SK-N-DZ (cell line): ENCODE measurements around the gene AWAT2.

Experiments
- DNase-seq: peaks from one replicate; pipeline ENCODE4 v3.0.0-alpha.2; 2015; ENCODE audit warnings: low spot score

AWAT2 gene

DNA sequence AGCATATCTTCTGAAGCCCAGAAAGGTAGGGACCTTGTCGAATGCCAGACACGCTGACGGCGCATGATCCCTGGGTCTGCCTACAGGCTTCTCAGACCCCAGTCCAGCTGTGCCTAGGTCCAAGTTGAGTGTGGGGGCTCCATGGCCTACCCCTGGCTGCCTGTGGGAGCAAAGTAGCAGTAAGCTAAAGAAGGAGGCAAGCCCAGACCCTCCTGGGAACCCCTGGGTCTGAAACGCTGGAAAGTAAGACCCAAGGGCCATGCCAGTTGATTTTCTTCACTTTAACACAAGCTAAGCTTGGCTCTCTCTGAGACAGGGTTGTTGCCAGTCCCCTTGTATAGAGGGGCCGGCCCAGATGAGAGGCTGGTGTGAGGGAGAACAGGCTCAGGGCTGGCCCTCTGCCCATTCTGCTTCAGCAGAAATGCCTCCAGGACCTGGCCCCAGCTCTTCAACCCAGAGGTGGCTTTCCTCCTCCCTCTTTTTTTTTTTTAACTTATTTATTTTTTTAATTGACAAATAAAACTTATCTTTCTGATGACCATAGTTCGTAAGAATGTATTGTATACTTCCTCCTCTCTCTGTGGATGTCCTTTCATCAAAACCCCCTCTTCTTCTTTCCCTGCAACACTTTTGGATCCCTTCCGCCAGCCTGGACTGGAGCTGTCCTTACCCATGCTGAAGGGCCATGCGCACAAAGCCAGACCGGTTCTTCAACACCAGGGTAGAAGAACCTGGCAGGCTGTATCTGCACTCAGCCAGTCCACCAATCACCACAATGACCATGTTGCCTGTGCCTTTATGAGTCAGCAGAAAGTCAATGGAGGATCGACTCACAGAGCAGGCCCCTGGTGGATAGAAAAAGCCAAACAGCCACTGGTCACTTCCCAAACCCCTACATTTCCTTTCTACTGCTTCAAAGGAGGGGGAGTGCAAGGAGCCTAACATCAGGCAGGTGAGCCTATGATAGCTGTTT lies 7.1 kb downstream of the AWAT2 start:
- DNase-seq, result no peak

- no peak for DNase-seq
Observed at GRCh38 chrX:70041993-70042392, 7.7 kb downstream of the AWAT2 start.

DNA sequence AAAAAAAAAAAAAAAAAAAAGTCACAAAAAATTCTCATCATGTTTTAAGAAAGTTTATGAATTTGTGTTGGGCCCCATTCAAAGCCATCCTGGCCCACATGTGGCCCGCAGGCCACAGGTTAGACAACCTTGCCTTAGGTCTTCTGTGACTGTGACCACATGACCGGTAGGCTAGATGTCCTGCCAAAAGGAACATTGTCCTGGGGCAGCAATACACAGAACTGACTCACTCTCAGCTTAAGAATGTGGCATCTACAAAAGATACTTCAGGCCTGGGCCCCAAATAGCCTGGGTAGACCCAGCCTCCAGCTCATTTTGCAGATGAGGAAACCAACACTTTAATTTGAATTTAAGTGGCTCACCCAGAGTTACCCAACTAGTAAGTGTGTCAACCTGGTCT lies 10.0 kb downstream of the AWAT2 start:
- DNase-seq, result no peak

DNA sequence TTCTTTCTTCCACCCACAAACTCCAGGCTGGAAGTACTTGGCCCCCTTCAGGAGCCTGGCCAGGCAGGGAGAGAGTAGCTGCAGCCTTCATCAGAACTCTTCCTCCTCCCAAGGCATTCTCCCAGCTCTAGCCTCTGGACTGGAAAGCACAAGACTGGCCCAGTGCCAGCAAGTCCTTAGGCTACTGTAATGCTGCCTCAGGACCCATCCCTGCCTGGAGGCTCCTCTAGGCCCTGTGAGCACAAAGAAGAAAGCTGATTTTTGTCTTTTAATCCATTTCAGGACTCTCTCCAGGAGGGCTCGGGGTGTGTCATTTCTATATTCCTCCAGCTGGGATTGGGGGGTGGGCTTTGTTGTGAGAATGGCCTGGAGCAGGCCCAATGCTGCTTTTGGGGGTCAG lies 10.8 kb downstream of the AWAT2 start:
- DNase-seq, result no peak

GRCh38 chrX:70038515-70038914 lies 11.2 kb downstream of the AWAT2 start:
- DNase-seq, result no peak

DNA sequence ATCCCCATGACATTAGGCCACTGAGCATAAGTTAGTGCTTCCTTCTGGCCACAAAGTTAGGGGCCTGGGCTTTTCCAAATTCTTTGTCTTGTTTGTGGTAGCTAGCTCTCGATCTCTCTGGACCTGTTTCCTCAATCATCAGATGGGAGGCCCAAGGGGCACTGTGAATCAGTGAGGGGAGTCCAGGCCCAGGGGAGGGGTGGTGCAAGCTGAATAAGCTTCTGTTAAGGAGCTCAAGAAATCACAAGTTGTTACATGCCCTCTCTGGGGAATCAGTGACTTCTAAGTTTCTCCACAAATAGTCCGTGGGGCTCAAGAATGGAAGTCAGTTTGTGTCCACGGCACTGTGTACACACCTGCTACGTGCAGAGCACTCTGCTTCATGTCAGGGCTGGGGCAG lies 15.1 kb downstream of the AWAT2 start:
- no peak for DNase-seq

DNA sequence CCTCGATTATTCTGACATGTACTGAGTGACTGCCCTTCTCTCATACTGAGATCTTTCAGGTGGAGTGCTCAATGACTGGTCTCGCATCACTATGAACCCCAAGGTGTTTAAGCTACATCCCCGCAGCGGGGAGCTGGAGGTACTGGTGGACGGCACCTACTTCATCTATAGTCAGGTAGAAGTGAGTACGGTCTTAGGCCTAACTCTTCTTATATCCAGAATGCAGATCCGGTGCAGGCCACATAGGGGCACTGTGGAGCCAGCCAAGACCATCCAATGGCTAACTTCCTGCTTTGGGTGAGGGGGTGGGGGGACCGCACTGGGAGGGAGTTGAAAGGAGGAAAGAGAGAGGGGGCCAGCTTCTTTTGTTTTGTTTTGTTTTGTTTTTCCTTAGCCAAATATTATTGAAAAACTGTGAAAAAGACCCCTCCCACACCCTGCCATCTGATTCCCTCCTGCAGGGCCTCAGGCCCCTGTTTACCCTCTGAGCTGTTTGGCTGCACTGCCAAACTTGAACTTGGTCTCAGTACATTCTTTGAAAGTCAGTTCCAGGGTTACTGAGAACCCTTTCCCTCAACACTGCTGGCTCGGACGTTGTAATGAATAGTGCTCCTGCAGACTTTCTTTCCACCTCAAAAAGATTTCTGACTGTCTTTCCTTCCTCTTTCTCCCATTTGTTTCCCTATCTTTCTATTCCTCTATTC lies 16.2 kb downstream of the AWAT2 start:
- no peak for DNase-seq

DNA sequence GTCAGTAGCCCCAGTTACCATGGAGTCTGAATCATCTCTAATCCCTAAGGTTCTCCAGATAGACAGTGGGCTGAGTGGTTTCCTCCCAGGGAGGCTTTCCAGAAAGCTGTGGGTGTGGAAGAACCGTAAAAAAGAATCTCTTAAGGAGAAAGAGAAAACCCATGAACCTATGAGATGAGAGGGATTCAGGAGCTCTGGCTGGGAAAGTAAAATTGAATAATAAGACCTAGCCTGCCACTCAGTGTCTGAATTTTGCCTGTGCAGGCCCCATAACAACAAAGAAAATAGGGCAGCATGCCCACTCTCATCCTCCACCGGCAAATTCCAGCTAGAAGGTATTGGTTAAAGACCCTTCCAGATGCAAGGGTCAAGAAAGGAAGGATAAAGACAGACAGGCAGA lies 16.9 kb downstream of the AWAT2 start:
- DNase-seq, result no peak

DNA sequence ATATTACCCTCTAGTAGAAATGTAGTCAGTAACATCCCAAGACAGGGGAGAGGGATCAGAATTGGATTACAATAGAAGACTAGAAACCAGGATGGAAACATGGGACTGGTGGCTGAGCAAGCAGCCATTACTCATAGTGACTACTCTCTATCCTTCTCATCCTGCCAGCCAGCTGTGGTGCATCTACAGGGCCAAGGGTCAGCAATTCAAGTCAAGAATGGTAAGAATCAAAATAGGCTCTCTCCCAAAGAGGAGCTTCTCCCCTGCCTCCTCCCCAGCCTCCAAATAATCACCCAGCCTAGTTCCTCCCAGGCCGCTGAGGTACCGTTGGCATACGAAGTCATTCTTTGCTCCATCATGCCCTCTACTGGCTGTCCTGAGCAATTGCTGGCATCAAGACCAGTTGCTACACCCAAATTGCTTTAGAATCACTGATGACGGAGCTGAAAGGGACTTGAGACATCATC lies 19.4 kb downstream of the AWAT2 start:
- peak; percentile 38 for DNase-seq

DNA sequence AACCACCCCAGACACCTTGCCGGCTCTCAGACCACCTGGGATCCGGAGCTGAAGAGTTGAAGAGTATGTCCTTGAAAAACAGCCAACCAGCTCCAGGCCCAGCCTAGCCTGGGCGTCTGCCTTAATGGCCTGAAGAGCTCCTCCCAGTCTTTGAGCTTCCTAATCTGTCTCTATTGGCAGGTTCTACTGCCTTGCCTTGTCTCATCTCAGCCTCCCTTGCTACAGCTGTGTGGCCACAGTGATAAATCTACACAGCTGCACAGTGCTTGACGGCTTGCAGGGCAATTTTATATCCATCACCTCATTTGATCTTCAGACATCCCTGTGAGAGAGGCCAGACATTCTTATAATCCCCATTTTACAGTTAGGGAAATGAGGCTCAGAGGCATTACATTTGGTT lies 19.9 kb downstream of the AWAT2 start:
- DNase-seq, result no peak

DNA sequence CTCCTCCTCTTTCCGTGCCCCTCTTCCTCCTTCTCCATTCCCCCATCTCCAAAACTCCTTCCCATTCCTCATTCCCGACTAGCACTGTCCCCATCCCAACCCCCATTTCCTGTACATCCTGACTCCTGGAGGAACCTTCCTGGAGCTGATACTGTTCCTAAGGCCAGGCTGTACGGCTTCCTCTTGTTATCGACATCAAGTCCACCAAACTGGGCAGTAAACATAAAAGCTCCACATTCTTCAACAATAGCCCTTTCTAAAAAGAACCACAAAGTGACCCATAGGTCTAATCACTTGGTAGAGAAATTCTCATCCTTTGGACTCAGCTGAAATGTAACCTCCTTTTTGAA lies 22.9 kb downstream of the AWAT2 start:
- DNase-seq, result no peak

DNA sequence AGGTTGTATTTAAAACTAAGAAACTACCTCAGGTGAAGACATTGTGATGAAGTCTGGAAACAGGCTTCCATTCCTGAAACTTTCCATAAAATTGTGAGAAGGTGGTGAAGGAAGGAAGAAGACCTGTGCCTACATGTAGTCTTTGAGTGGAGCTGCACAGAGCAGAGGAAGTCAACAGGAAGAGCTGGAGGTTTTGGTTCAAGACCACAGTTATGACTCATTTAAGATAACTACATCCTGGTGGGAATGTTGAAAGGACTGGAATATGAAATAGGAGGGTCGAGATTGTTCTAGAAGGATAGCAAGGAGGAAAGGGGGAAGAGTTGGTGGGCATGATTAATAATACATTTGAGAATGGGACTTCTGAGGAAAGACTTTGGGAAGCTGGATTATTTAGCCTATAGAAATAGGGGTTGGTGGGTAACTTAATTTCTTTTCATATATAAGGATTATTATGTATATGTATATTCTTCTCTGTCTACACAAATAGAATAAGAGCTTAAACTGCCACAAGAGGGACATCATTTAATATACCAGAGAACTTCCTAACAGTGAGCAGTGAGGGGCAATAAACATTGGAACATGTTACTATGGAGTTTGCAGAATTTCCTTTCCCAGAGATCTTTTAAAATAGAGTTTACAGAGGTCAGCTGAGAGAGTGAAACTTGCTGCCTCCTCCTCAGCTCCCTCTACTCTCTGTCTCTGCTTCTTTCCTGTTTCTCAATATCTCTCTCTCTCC lies 23.5 kb downstream of the AWAT2 start:
- DNase-seq, result no peak

DNA sequence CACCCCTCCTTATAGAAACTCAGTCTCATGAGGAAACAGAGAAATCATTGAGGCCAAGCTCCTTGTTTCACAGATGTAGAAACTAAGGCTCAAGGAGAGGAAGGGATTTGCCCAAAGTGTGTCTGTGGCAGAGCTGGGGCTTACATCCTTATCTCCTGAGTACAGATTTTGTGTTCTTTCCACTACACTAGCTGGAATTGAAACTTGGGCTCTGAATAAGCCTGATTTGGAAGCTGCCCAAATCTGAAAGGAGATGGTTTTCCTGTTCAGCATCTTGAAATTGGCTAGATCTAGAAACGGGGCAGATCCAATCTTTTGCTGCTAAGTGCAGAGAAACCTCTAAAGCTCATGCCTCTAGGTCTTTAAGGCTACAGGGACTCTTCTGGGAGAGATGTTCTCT lies 24.3 kb downstream of the AWAT2 start:
- DNase-seq, result no peak

DNA sequence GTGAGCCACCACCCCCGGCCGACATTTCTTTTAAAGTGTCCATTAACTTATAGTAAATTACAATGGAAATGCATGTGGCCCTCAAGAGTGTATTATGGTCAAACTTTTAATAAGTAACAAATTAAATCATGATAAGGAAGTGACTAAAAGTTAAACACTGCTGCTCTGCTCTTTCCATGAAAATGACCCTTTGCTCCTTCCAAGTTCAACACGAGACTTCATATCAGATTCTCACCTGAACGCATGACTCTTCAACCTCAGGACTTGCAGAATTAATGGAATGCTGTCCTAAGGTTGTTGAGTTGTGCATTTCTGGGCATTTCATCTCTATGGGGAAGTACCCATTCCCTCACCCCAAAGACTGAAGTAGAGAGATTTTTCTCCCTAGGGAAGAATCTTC lies 27.1 kb downstream of the AWAT2 start:
- no peak for DNase-seq

DNA sequence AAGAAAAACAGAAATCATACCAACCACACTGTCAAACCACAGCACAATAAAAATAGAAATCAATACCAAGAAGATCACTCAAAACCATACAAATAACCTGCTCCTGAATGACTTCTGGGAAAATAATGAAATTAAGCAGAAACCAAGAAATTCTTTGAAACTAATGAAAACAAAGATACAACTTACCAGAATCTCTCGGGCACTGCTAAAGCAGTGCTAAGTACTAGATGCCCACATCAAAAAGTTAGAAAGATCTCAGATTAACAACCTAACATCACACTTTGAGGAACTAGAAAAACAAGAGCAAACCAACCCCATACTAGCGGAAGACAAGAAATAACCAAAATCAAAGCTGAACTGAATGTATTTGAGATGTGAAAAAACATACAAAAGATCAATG lies 33.2 kb downstream of the AWAT2 start:
- no peak for DNase-seq

GRCh38 chrX:70013466-70014381 lies 36.0 kb downstream of the AWAT2 start:
- DNase-seq, result no peak

DNA sequence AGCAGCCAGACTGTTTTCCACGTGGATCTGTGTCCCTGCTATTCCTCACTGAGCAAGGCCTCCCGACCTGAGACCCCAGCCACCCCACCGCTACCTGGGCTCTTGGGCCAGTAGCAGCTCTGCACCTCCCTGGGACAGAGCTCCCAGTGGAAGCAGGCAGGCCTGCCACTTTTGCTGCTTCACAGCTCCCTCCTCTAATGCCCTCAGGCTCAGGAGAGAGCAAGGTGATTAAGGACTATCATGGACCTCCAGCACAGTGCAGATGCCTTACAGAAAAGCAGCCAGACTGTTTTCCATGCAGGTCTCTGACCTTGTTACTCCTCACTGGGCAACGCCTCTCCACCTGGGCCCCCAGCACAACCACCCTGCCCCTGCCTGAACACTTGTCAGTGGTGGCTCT lies 37.0 kb downstream of the AWAT2 start:
- no peak for DNase-seq

DNA sequence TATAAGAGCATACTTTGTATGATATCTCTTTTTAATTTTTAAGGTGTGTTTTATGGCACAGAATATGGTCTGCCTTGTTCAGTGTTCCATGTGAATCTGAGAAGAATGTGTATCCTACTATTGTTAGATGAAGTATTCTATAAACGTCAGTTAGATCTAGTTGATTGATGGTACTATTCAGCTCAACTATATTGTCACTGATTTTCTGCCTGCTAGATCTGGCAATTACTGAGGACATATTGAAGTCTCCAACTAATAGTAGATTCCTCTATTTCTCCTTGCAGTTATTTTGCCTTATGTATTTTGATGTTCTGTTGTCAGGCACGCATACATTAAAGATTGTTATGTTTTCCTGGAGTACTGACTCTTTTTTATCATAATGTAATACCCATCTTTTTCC lies 39.8 kb downstream of the AWAT2 start:
- no peak for DNase-seq

DNA sequence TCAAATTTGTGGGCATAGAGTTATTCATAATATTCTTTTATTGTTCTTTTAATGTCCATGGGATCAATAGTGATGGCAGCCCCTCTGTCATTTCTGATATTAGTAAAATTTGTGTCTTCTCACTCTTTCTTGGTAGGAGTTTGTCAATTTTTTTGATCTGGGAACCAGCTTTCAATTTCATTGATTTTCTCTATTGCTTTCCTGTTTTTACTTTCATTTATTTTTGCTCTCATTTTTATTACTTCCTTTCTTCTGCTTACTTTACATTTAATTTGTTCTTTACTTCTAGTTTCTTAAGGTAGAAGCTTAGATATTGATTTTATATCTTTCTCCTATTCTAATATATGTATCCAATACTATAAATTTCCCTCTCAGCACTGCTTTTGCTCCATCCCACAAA lies 40.7 kb downstream of the AWAT2 start:
- DNase-seq, result no peak

DNA sequence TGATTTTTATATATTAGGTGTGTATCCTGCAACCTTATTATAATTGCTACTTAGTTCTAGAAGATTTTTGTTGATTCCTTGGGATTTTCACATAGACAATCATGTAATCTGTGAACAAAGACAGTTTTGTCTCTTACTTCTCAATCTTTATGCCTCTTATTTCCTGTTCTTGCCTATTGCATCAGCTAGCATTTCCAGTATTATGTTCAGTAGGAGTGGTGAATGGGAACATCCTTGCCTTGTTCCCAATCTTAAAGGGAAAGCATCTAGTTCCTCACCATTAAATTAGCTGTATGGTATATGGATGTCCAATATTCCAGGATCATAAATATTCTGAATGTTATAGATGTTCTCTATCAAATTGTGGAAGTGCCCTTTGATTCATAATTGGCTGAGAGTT lies 41.8 kb downstream of the AWAT2 start:
- DNase-seq, result no peak

GRCh38 chrX:70001708-70002341 lies 47.9 kb downstream of the AWAT2 start:
- DNase-seq, result no peak
